ENCODE data around the gene PGR.

PGR gene

DNA sequence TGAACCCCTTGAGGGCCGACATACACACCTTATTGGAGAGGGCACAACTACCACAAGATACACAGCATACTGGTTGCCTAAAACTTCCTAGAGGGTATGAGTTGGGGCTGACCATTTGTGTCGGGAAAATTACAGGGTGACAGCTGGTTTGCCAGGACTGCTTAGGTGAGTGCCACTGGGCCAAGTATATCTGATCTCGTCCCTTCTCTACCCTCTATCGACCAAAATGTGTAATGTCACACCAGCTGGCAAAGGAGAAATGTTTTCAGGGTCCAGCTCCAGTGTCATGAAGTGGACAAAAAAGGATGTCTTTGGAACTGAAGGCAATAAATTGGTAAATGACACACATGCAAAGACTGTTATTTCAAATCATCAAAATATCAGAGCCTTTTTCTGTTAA lies 126.1 kb downstream of the PGR start:
- H3K4me3 ChIP-seq (ENCODE audit: low read depth, low read length): no peak overlapping the region
- TF ChIP-seq, protein P1, sequence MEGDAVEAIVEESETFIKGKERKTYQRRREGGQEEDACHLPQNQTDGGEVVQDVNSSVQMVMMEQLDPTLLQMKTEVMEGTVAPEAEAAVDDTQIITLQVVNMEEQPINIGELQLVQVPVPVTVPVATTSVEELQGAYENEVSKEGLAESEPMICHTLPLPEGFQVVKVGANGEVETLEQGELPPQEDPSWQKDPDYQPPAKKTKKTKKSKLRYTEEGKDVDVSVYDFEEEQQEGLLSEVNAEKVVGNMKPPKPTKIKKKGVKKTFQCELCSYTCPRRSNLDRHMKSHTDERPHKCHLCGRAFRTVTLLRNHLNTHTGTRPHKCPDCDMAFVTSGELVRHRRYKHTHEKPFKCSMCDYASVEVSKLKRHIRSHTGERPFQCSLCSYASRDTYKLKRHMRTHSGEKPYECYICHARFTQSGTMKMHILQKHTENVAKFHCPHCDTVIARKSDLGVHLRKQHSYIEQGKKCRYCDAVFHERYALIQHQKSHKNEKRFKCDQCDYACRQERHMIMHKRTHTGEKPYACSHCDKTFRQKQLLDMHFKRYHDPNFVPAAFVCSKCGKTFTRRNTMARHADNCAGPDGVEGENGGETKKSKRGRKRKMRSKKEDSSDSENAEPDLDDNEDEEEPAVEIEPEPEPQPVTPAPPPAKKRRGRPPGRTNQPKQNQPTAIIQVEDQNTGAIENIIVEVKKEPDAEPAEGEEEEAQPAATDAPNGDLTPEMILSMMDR (IDR thresholded peaks at IDR 0.05; ENCODE audit: insufficient read depth, low read depth, low read length, missing control alignments): peak; percentile 18
- DNase-seq (ENCODE audit: low read depth): peak; percentile 27

DNA sequence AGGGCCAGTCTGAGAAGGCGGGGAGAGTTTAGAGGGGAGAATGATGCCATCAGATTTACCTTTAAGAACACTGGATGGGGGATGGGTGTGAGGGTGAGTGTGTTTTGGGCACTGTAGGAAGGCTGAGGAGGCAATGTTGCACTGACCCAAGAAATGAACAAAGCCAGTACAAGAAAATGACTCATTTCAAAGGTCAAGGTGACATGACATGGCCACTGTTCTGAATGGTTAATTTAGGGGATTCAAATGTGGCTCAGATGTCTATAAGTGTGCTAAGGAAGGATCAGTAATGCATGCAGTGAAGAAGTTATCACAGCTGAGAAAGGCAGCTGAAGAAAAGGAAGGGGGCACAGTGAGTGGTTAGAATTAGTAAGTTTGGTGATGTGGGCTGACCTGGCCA lies 129.9 kb downstream of the PGR start:
- no peak for DNase-seq (ENCODE audit: low read depth)
- H3K4me3 ChIP-seq (ENCODE audit: low read depth, low read length): no peak overlapping the region

DNA sequence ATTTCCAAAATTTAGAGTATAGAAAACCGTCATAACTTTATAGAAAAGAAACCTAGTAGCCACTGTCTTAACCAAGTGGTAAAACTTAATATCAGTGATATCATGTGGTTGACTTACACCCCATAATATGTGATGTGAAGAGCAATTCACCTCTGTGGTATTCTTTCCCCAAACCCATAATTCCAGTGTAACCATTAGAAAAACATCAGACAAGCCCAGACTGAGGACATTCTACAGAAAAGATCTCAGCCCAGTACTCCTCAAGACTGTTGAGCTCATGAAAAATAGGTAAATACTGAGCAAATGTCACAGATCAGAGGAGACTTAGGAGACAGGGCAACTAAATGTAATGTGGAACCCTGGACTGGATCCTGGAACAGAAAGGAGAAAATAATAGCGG lies 134.6 kb downstream of the PGR start:
- H3K4me3 ChIP-seq (ENCODE audit: low read depth, low read length): no peak overlapping the region
- DNase-seq (ENCODE audit: low read depth): no peak
- TF ChIP-seq, protein P1 (IDR thresholded peaks at IDR 0.05; ENCODE audit: insufficient read depth, low read depth, low read length, missing control alignments): no peak

More for the DNA sequence above, 129.9 kb downstream of the PGR start:
- TF ChIP-seq, protein P1 (IDR thresholded peaks at IDR 0.05; ENCODE audit: insufficient read depth, low read depth, low read length, missing control alignments): no peak

DNA sequence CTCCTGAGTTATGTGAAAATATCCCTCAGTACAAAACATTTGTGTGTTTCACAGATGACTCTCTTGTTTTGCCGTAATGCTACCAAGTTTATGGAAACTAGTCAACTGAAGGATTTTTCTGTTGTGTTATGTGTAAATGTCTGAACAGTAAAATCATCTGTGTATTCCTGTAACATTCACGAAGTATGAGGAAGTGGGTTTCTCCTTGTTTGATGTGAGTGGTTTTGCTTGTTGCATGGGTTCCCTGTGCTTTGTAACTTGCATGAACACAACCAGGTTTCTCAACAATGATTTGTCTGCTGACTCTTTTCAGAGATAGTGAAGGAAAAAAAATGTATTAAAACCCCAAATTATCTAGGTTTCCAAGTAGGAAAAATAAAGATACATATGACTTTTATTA lies 138.1 kb downstream of the PGR start:
- no peak overlapping the region for H3K4me3 ChIP-seq (ENCODE audit: low read depth, low read length)
- TF ChIP-seq, protein P1 (IDR thresholded peaks at IDR 0.05; ENCODE audit: insufficient read depth, low read depth, low read length, missing control alignments): no peak
- DNase-seq (ENCODE audit: low read depth): no peak

DNA sequence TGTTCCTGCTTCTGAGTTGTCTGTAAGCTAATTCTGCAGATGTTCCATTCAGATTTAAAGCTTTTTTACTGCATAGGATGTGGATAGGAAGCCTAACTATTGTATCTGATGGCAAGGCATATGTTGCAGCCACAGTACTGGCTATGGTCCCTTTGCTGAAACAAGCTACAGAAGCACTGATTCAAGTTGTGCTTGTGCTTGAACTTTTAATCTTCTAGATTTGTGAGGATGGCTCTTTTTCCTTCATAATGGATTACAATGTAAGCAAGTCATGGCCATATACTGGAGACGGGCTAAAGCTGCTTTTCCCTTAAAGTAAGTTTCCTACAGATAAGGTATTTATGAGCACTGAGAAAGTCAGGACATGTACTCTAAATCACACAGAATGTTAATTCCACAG lies 138.7 kb downstream of the PGR start:
- H3K4me3 ChIP-seq (ENCODE audit: low read depth, low read length): no peak overlapping the region
- TF ChIP-seq, protein P1 (IDR thresholded peaks at IDR 0.05; ENCODE audit: insufficient read depth, low read depth, low read length, missing control alignments): no peak
- DNase-seq (ENCODE audit: low read depth): no peak

DNA sequence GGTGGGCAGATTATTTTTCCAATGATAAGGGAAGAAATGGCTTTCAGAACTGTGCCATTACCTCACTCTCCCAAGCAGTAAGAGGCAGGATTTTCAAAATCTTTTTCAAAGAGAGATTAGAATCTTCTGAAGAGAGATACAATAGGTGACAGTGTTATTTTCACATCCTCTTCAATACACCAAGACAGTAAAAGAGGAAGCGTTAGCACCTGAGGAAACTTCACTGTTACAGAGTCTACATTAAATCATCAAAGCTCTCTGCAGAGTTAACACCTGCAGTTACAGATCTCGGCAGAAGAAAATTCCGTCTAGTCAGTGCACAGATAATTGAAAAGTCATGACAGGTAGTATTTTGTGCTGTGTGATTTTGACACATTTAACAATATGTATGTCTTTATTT lies 144.9 kb downstream of the PGR start:
- TF ChIP-seq, protein P1 (IDR thresholded peaks at IDR 0.05; ENCODE audit: insufficient read depth, low read depth, low read length, missing control alignments): no peak
- no peak overlapping the region for H3K4me3 ChIP-seq (ENCODE audit: low read depth, low read length)
- no peak for DNase-seq (ENCODE audit: low read depth)

DNA sequence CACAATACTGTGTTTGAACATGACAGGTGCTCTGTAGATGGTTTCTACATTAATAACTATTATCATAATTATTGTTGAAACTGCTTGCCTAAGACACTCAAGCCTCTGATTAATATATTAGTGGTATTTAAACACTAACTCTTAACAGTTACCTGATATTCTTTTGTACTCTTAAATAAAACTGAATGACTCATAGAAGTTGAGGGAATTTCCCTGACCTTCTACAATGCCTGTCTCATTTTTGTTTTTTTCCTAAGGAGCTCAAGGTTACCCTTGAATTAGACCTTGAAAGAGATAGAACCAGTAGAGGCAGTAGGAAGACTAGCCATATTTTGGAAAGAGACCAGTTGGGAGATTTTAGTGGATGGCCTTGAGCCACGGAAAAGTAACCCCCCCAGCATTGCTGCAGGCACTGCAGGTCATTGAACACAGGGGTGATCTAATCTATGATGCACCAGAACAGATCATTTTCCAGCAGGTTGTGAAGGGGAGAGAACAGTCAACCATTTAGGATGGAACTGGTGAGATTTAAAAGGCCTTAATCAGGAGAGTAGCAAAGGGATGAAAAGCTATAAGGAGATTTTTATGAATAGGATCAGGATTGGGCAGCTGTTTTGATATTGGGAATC lies 148.3 kb downstream of the PGR start:
- no peak for DNase-seq (ENCODE audit: low read depth)
- H3K4me3 ChIP-seq (ENCODE audit: low read depth, low read length): no peak overlapping the region
- TF ChIP-seq, protein P1 (IDR thresholded peaks at IDR 0.05; ENCODE audit: insufficient read depth, low read depth, low read length, missing control alignments): no peak

All from GM12865 (cell line).